A549 (cell line): ENCODE measurements around the gene EPHB4. TPM values are rescaled to one million over a fixed set of nuclear protein-coding genes. Genes with fewer than 3 reads are reported as not detected.

Source experiments
- ATAC-seq, 2 experiments: fragments of 200-7000 bp in 1 of 2; fragments of >200 bp in 1 of 2; cut with Nextera tagmentation in 1 of 2; cut with Tn5 transposase in 1 of 2; 3 replicates each; pipeline versions ENCODE4 v1.8.0 to v1.9.1; 2018 to 2020; ENCODE audit warnings: mild to moderate bottlenecking in 1 of 2, moderate library complexity in 1 of 2
- CTCF ChIA-PET: fragments of 300-600 bp; sonication (Branson Sonifier 250); formaldehyde crosslinking; extraction: SDS; loops from one replicate; lab custom pipeline; 2021; ENCODE audit warnings: antibody characterized with exemption, inconsistent platforms; lab: Yijun Ruan, JAX
- POLR2A ChIA-PET: fragments of 350-600 bp; formaldehyde crosslinking; extraction: SDS; loops from one replicate; lab custom pipeline; 2021; ENCODE audit warnings: antibody characterized with exemption, inconsistent platforms; lab: Yijun Ruan, JAX
- DNase-seq, 2 experiments: peaks; one replicate each; pipeline versions ENCODE4 v3.0.0 to v3.0.0-alpha.2; 2011 to 2016; ENCODE audit warnings: low read depth in 1 of 2, low spot score in 1 of 2
- FAIRE-seq: peaks from 2 replicates; lab custom pipeline; 2011; peaks lifted over from hg19 to GRCh38; lab: Jason Lieb, UNC
- H3K27ac ChIP-seq, 2 experiments: fragments of >200 bp; sonication (Bioruptor Twin); formaldehyde crosslinking; 3 replicates each; pipeline ENCODE4 v1.5.1; 2016 to 2017
- H3K4me1 ChIP-seq: fragments of >200 bp; sonication (Bioruptor Twin); formaldehyde crosslinking; 3 replicates; pipeline ENCODE4 v1.6.1; 2016
- H3K4me2 ChIP-seq: fragments of >200 bp; sonication (Bioruptor Twin); formaldehyde crosslinking; 3 replicates; pipeline ENCODE4 v1.6.1; 2016
- H3K4me3 ChIP-seq: fragments of >200 bp; sonication (Bioruptor Twin); formaldehyde crosslinking; 3 replicates; pipeline ENCODE4 v1.5.1; 2016
- H3K9me3 ChIP-seq: fragments of >200 bp; sonication (Bioruptor Twin); formaldehyde crosslinking; 3 replicates; pipeline ENCODE4 v1.6.1; 2016
- BHLHE40 ChIP-seq: IDR thresholded peaks from 2 replicates; pipeline ENCODE4 v1.6.1; 2012; ENCODE audit warnings: low read depth, low read length, inconsistent platforms
- CBX8 ChIP-seq: fragments of 200-600 bp; sonication (generic); IDR thresholded peaks from 2 replicates; pipeline ENCODE4 v1.6.1; 2016
- CHD2 ChIP-seq: fragments of 150-350 bp; IDR thresholded peaks from 2 replicates; pipeline ENCODE4 v1.6.1; 2014; ENCODE audit warnings: low read length; ENCODE audit not compliant: partially characterized antibody
- CHD4 ChIP-seq: fragments of 200-600 bp; sonication (generic); IDR thresholded peaks from 2 replicates; pipeline ENCODE4 v1.6.1; 2016; ENCODE audit warnings: antibody characterized with exemption, mild to moderate bottlenecking, borderline replicate concordance
- E2F6 ChIP-seq: IDR thresholded peaks from 2 replicates; pipeline ENCODE4 v1.6.1; 2012; ENCODE audit warnings: low read depth, borderline replicate concordance
- EHF ChIP-seq: fragments of 250-450 bp; sonication (Bioruptor Pico); IDR thresholded peaks from 2 replicates; pipeline ENCODE4 v1.5.0; 2020; ENCODE audit warnings: mild to moderate bottlenecking
- EHMT2 ChIP-seq: fragments of 200-600 bp; sonication (generic); IDR thresholded peaks from 2 replicates; pipeline ENCODE4 v1.6.1; 2016; ENCODE audit warnings: antibody characterized with exemption, low read depth, mild to moderate bottlenecking, moderate library complexity
- ELK1 ChIP-seq: fragments of 150-350 bp; IDR thresholded peaks from 2 replicates; pipeline ENCODE4 v1.6.1; 2014; ENCODE audit warnings: low read depth, mild to moderate bottlenecking, low read length
- EP300 ChIP-seq, 2 experiments: fragments of >200 bp; sonication (Bioruptor Twin); formaldehyde crosslinking; IDR thresholded peaks; 2 replicates in 1 of 2; 3 replicates in 1 of 2; pipeline ENCODE4 v1.6.1; 2016 to 2017
- ESRRA ChIP-seq: fragments of 150-350 bp; IDR thresholded peaks from 2 replicates; pipeline ENCODE4 v1.6.1; 2014; ENCODE audit warnings: mild to moderate bottlenecking, low read length, borderline replicate concordance
- FOSB ChIP-seq: fragments of 250-450 bp; sonication (Bioruptor Pico); IDR thresholded peaks from 2 replicates; pipeline ENCODE4 v1.5.0; 2020; ENCODE audit warnings: mild to moderate bottlenecking, moderate library complexity
- FOSL2 ChIP-seq, 2 experiments: fragments of 450-650 bp in 1 of 2; fragments of >200 bp in 1 of 2; sonication (Bioruptor Twin) in 1 of 2; formaldehyde crosslinking; IDR thresholded peaks; 2 replicates each; pipeline versions ENCODE4 v1.5.0 to v1.6.1; 2016 to 2020; ENCODE audit warnings: mild to moderate bottlenecking in 1 of 2, moderate library complexity in 1 of 2
- GATA3 ChIP-seq: IDR thresholded peaks from 2 replicates; pipeline ENCODE4 v1.6.1; 2012; ENCODE audit warnings: borderline replicate concordance
- HDAC2 ChIP-seq: fragments of 200-600 bp; sonication (generic); IDR thresholded peaks from 2 replicates; pipeline ENCODE4 v1.6.1; 2016
- HEYL ChIP-seq: fragments of 250-450 bp; sonication (Bioruptor Pico); IDR thresholded peaks from 2 replicates; pipeline ENCODE4 v1.8.0; 2021; ENCODE audit warnings: mild to moderate bottlenecking, moderate library complexity
- HOXA7 ChIP-seq: fragments of 250-450 bp; sonication (Bioruptor Pico); IDR thresholded peaks from 2 replicates; pipeline ENCODE4 v1.5.0; 2020; ENCODE audit warnings: mild to moderate bottlenecking, moderate library complexity
- HOXB13 ChIP-seq: fragments of 250-450 bp; sonication (Bioruptor Pico); IDR thresholded peaks from 2 replicates; pipeline ENCODE4 v1.5.0; 2020; ENCODE audit warnings: low read depth, mild to moderate bottlenecking, moderate library complexity
- JUN ChIP-seq, 2 experiments: fragments of >200 bp; sonication (Bioruptor Twin); formaldehyde crosslinking; IDR thresholded peaks; 2 replicates in 1 of 2; 3 replicates in 1 of 2; pipeline ENCODE4 v1.6.1; 2016 to 2017
- KDM1A ChIP-seq: fragments of 200-600 bp; sonication (generic); IDR thresholded peaks from 2 replicates; pipeline ENCODE4 v1.6.1; 2016; ENCODE audit warnings: low read depth, mild to moderate bottlenecking
- KDM5A ChIP-seq: fragments of 200-600 bp; sonication (generic); IDR thresholded peaks from 2 replicates; pipeline ENCODE4 v1.6.1; 2016; ENCODE audit warnings: antibody characterized with exemption, mild to moderate bottlenecking
- MAFK ChIP-seq: fragments of 450-650 bp; IDR thresholded peaks from 2 replicates; pipeline ENCODE4 v1.6.1; 2014; ENCODE audit not compliant: partially characterized antibody
- MAX ChIP-seq: IDR thresholded peaks from 2 replicates; pipeline ENCODE4 v1.6.1; 2012
- MYC ChIP-seq: IDR thresholded peaks from 2 replicates; pipeline ENCODE4 v1.6.1; 2012; ENCODE audit warnings: mild to moderate bottlenecking, inconsistent platforms, low read length, improper control_type of control experiment, borderline replicate concordance
- NFE2L2 ChIP-seq: fragments of 150-350 bp; conservative IDR thresholded peaks from 2 replicates; pipeline ENCODE4 v1.6.1; 2014; ENCODE audit warnings: low read length
- NPAS2 ChIP-seq: fragments of 250-450 bp; sonication (Bioruptor Pico); IDR thresholded peaks from 2 replicates; pipeline ENCODE4 v1.8.0; 2022; ENCODE audit warnings: mild to moderate bottlenecking, moderate library complexity, borderline replicate concordance
- NR3C1 ChIP-seq: fragments of >200 bp; sonication (Bioruptor Twin); formaldehyde crosslinking; IDR thresholded peaks from 3 replicates; pipeline ENCODE4 v1.6.1; 2017
- PBX3 ChIP-seq: IDR thresholded peaks from 2 replicates; pipeline ENCODE4 v1.6.1; 2012
- PHF8 ChIP-seq: fragments of 200-600 bp; sonication (generic); IDR thresholded peaks from 2 replicates; pipeline ENCODE4 v1.6.1; 2016; ENCODE audit warnings: low read depth, mild to moderate bottlenecking, antibody characterized with exemption, moderate library complexity, borderline replicate concordance
- POLR2A ChIP-seq: IDR thresholded peaks from 2 replicates; pipeline ENCODE4 v1.6.1; 2012; ENCODE audit warnings: mild to moderate bottlenecking, low read length
- POLR2AphosphoS2 ChIP-seq: conservative IDR thresholded peaks from 2 replicates; pipeline ENCODE4 v1.6.1; 2012; ENCODE audit warnings: low read length, improper control_type of control experiment, inconsistent platforms
- RARB ChIP-seq: fragments of 250-450 bp; sonication (Bioruptor Pico); IDR thresholded peaks from 2 replicates; pipeline ENCODE4 v1.8.0; 2021; ENCODE audit warnings: mild to moderate bottlenecking, moderate library complexity
- RCOR1 ChIP-seq: fragments of 150-350 bp; IDR thresholded peaks from 2 replicates; pipeline ENCODE4 v1.6.1; 2014; ENCODE audit warnings: antibody characterized with exemption, low read length, low read depth
- RNF2 ChIP-seq: fragments of 200-600 bp; sonication (generic); IDR thresholded peaks from 2 replicates; pipeline ENCODE4 v1.6.1; 2016; ENCODE audit warnings: low read depth, mild to moderate bottlenecking, antibody characterized with exemption, moderate library complexity, borderline replicate concordance
- SREBF2 ChIP-seq: fragments of 450-650 bp; IDR thresholded peaks from 2 replicates; pipeline ENCODE4 v1.6.1; 2014; ENCODE audit warnings: mild to moderate bottlenecking, moderate library complexity
- TFCP2L1 ChIP-seq: fragments of 250-450 bp; sonication (Bioruptor Pico); IDR thresholded peaks from 2 replicates; pipeline ENCODE4 v1.5.0; 2021; ENCODE audit warnings: mild to moderate bottlenecking
- TP53 ChIP-seq: fragments of 250-450 bp; sonication (Bioruptor Pico); IDR thresholded peaks from 2 replicates; pipeline ENCODE4 v1.5.0; 2021; ENCODE audit warnings: mild to moderate bottlenecking, moderate library complexity
- ZC3H11A ChIP-seq: fragments of 450-650 bp; IDR thresholded peaks from 2 replicates; pipeline ENCODE4 v1.6.1; 2014; ENCODE audit warnings: antibody characterized with exemption, mild to moderate bottlenecking
- ZFP36 ChIP-seq: fragments of 450-650 bp; IDR thresholded peaks from 2 replicates; pipeline ENCODE4 v1.6.1; 2014; ENCODE audit warnings: borderline replicate concordance; ENCODE audit not compliant: partially characterized antibody
- ZNF302 ChIP-seq: fragments of 250-450 bp; sonication (Bioruptor Pico); IDR thresholded peaks from 2 replicates; pipeline ENCODE4 v1.9.0; 2021; ENCODE audit warnings: inconsistent platforms, mild to moderate bottlenecking, moderate library complexity
- ZSCAN20 ChIP-seq: fragments of 250-450 bp; sonication (Bioruptor Pico); IDR thresholded peaks from 2 replicates; pipeline ENCODE4 v1.8.0; 2022; ENCODE audit warnings: mild to moderate bottlenecking, moderate library complexity
- WGBS: methylation state at CpG from one replicate; pipeline ENCODE4 v1.1.6; 2017; ENCODE audit errors: missing lambda C conversion rate; 5-methylcytosine and 5-hydroxymethylcytosine counted together
- polyA plus RNA-seq, 4 experiments: library from polyadenylated mRNA; depleted of rRNA in 3 of 4; stranded (reverse); fragments of >200 nt; fragmentation: RNase III in 1 of 4; extraction: RNeasy Plus Mini Kit Qiagen cat#74134 plus additional on column Dnase treatment in 1 of 4; gene quantifications; 2 replicates in 3 of 4; 3 replicates in 1 of 4; pipeline ENCODE4 v1.2.3, GENCODE V29; 2011 to 2017

Gene EPHB4
- polyA plus RNA-seq, 2 of the 4 experiments (the other 2 are of a cell fraction) = 30.4 to 40.5 TPM

- Histone ChIP-seq H3K4me1 (peaks cover 14% of the 10 kb centered on the region), H3K4me3 (peak overlapping the region; percentile 45), H3K9me3 (no peaks in the 10 kb centered on the region), H3K27ac (peak overlapping the region; percentile 85 to 89), H3K4me2 (peak overlapping the region; percentile 85)
- WGBS = 2% methylated on average over 36 of the region's 37 CpGs
- peak; percentile 95 to 99 for ATAC-seq
- POLR2A ChIA-PET = no interaction called here
- FAIRE-seq = no peak
- DNase-seq = peak; percentile 81 to 93
- CTCF ChIA-PET = interaction anchor here (1.0 to 18.3 kb wide), 4 partner anchors 9 to 117 kb away, joined by 3 to 317 read pairs (median 4); partner anchors contain the start of genes EPO and SLC12A9
- TF ChIP-seq HDAC2 (no peak), MAX (peak; percentile 98), TP53 (CRISPR knock-in tag) (no peak), RARB (CRISPR knock-in tag) (no peak), PHF8 (peak; percentile 6; the same call in 1 of the 2 replicates), FOSB (CRISPR knock-in tag) (no peak), ESRRA (no peak), ELK1 (no peak), ZNF302 (CRISPR knock-in tag) (no peak), NPAS2 (no peak), HOXB13 (CRISPR knock-in tag) (peak; percentile 66; the same call in 1 of the 2 replicates), POLR2A (peak; percentile 50), JUN (IDR thresholded peaks at IDR 0.05) (peak in 1 of 2 experiments; percentile 95; a peak in 4 of 5 replicates), HOXA7 (CRISPR knock-in tag) (no peak), TFCP2L1 (no peak), ZFP36 (no peak), EHF (CRISPR knock-in tag) (no peak; the same call in 1 of the 2 replicates), SREBF2 (no peak), EHMT2 (0 out of 2 replicates have a peak, but pooled peaks have one; percentile 65), E2F6 (peak; percentile 96), RNF2 (no peak), KDM5A (no peak), CHD2 (no peak), HEYL (0 out of 2 replicates have a peak, but pooled peaks have one; percentile 56), PBX3 (no peak), MAFK (no peak), CBX8 (no peak), KDM1A (peak; percentile 72; the same call in 1 of the 2 replicates), ZC3H11A (no peak), BHLHE40 (peak; percentile 76), NFE2L2 (no peak), NR3C1 (no peak), ZSCAN20 (CRISPR knock-in tag) (no peak), GATA3 (peak; percentile 40; the same call in 1 of the 2 replicates), MYC (no peak), EP300 (IDR thresholded peaks at IDR 0.05) (no peak), FOSL2 (IDR thresholded peaks at IDR 0.05) (no peak), FOSL2 (CRISPR knock-in tag; IDR thresholded peaks at IDR 0.05) (peak; percentile 73), CHD4 (peak; percentile 93; the same call in 1 of the 2 replicates), RCOR1 (peak; percentile 63; the same call in 1 of the 2 replicates), POLR2AphosphoS2 (no peak)
These were observed 9.9 kb upstream of the EPHB4 start for GRCh38 chr7:100837099-100837836.
